Measurements from ENCODE around the gene PRODH2.

- TF ChIP-seq CTCF (conservative IDR thresholded peaks at IDR 0.05; ENCODE audit: low read length) (no peak), EZH2phosphoT487 (IDR thresholded peaks at IDR 0.05; ENCODE audit: borderline replicate concordance) (no peak)
Observed at GRCh38 chr19:35766571-35767104, 46.0 kb downstream of the PRODH2 start.

Measured in Loucy (cell line).